ENCODE results near the gene OR4K2. TPM values are rescaled to one million over a fixed set of nuclear protein-coding genes. Genes with fewer than 3 reads are reported as not detected.

The OR4K2 gene
- total RNA-seq, 1 donor from 2014 or later = not detected

- no peaks in the 10 kb centered on the region for H3K4me1 Mint-ChIP-seq (ENCODE audit: low read depth, unreplicated experiment)
- no peaks in the 10 kb centered on the region for H3K36me3 Mint-ChIP-seq (ENCODE audit: unreplicated experiment)
- TF ChIP-seq CTCF (IDR thresholded peaks at IDR 0.05; ENCODE audit: partially characterized antibody, unreplicated experiment) = no peak
- peaks cover 2% of the 10 kb centered on the region for H3K9me3 Mint-ChIP-seq (ENCODE audit: unreplicated experiment)
- no peaks in the 10 kb centered on the region for H3K27me3 Mint-ChIP-seq (ENCODE audit: unreplicated experiment)
- H3K27ac Mint-ChIP-seq (ENCODE audit: unreplicated experiment) = no peak within 1 kb of the TSS
- no peak within 1 kb of the TSS for H3K4me3 Mint-ChIP-seq (ENCODE audit: unreplicated experiment)
- no peak for DNase-seq
Measured at GRCh38 chr14:19920021-19920657, 45.2 kb downstream of the OR4K2 start, which contains the start of gene OR4K5. OR4K5 (plus strand) TSS chr14:19920607; CDS start chr14:19920607, 0 bp downstream.

GRCh38 chr14:19930617-19931016 lies 55.7 kb downstream of the OR4K2 start, which contains the start of gene OR4K1:
OR4K1 (plus strand) TSS chr14:19930917; CDS start chr14:19935667, 4,750 bp downstream.
- Mint-ChIP-seq H3K9me3 (ENCODE audit: unreplicated experiment) (peaks cover 14% of the 10 kb centered on the region), H3K4me3 (ENCODE audit: unreplicated experiment) (no peak within 1 kb of the TSS), H3K36me3 (ENCODE audit: unreplicated experiment) (no peaks in the 10 kb centered on the region), H3K27ac (ENCODE audit: unreplicated experiment) (no peak within 1 kb of the TSS), H3K27me3 (ENCODE audit: unreplicated experiment) (no peaks in the 10 kb centered on the region), H3K4me1 (ENCODE audit: low read depth, unreplicated experiment) (no peaks in the 10 kb centered on the region)
- DNase-seq = no peak
- no peak for TF ChIP-seq CTCF (IDR thresholded peaks at IDR 0.05; ENCODE audit: partially characterized antibody, unreplicated experiment)

Other genes starting within 250 kb of the OR4K2 start
- not detected for gene OR11H2, start 161.3 kb upstream of the OR4K2 start, total RNA-seq (ENCODE audit: unreplicated experiment)
- not detected for gene OR4Q3, start 131.6 kb upstream of the OR4K2 start, total RNA-seq (ENCODE audit: unreplicated experiment)
- gene OR4M1, start 101.6 kb upstream of the OR4K2 start, total RNA-seq (ENCODE audit: unreplicated experiment) = not detected
- not detected for gene OR4N2, start 71.4 kb upstream of the OR4K2 start, total RNA-seq (ENCODE audit: unreplicated experiment)
- not detected for gene OR4K5, start 45.5 kb downstream of the OR4K2 start, total RNA-seq (ENCODE audit: unreplicated experiment)
- gene OR4K1, start 55.8 kb downstream of the OR4K2 start, total RNA-seq (ENCODE audit: unreplicated experiment) = not detected
- not detected for gene OR4K15, start 100.4 kb downstream of the OR4K2 start, total RNA-seq (ENCODE audit: unreplicated experiment)
- not detected for gene OR4Q2, start 127.0 kb downstream of the OR4K2 start, total RNA-seq (ENCODE audit: unreplicated experiment)
- gene OR4K14, start 144.2 kb downstream of the OR4K2 start, total RNA-seq (ENCODE audit: unreplicated experiment) = not detected
- gene OR4K13, start 160.9 kb downstream of the OR4K2 start, total RNA-seq (ENCODE audit: unreplicated experiment) = not detected
- gene OR4L1, start 184.9 kb downstream of the OR4K2 start, total RNA-seq (ENCODE audit: unreplicated experiment) = not detected
- gene OR4K17, start 235.6 kb downstream of the OR4K2 start, total RNA-seq (ENCODE audit: unreplicated experiment) = not detected

Data from glutamatergic neuron (in vitro differentiated cells).